ENCODE results near the gene DRC7.

Gene DRC7

GRCh38 chr16:57713596-57713995 lies 19.0 kb downstream of the DRC7 start:
- no peak overlapping the region for H2AK5ac ChIP-seq (ENCODE audit: low read length)
- no peaks in the 10 kb centered on the region for H3K27me3 ChIP-seq (ENCODE audit: insufficient read depth, low read length, poor library complexity)
- no peaks in the 10 kb centered on the region for H3K79me2 ChIP-seq (ENCODE audit: control insufficient read depth, insufficient read depth, low read length)
- H4K8ac ChIP-seq (ENCODE audit: low read depth, low read length) = no peak overlapping the region
- no peak overlapping the region for H4K5ac ChIP-seq (ENCODE audit: low read length)
- H3K23ac ChIP-seq (ENCODE audit: low read length) = no peak overlapping the region
- DNase-seq = no peak
- H3K18ac ChIP-seq (ENCODE audit: low read length) = no peak overlapping the region
- H2BK5ac ChIP-seq (ENCODE audit: low read length) = no peak overlapping the region
- H3K4ac ChIP-seq (ENCODE audit: low read depth, low read length) = no peak overlapping the region
- H3K4me3 ChIP-seq (ENCODE audit: low read length) = no peak overlapping the region
- H2BK15ac ChIP-seq (replicated peaks; ENCODE audit: low read depth) = no peak overlapping the region
- no peaks in the 10 kb centered on the region for H3K79me1 ChIP-seq (ENCODE audit: low read length)
- H3K56ac ChIP-seq (ENCODE audit: low read length) = no peak overlapping the region
- no peak overlapping the region for H2BK120ac ChIP-seq (ENCODE audit: low read depth, low read length)
- H3K4me2 ChIP-seq (ENCODE audit: low read length) = no peak overlapping the region
- H3K9ac ChIP-seq (ENCODE audit: low read length) = no peak overlapping the region
- no peaks in the 10 kb centered on the region for H3K36me3 ChIP-seq (ENCODE audit: control insufficient read depth, insufficient read depth, low read length)
- no CpG with 5 or more reads among the region's 8 CpGs for WGBS (ENCODE audit: extremely low coverage, insufficient coverage, low lambda C conversion rate)
- no peak overlapping the region for H3K27ac ChIP-seq (ENCODE audit: low read depth, low read length)
- H3K4me1 ChIP-seq (ENCODE audit: control insufficient read depth, low read depth, low read length) = no peaks in the 10 kb centered on the region

GRCh38 chr16:57714047-57714446 lies 19.4 kb downstream of the DRC7 start:
- no peak overlapping the region for H2BK120ac ChIP-seq (ENCODE audit: low read depth, low read length)
- no peak overlapping the region for H3K4me2 ChIP-seq (ENCODE audit: low read length)
- H2AK5ac ChIP-seq (ENCODE audit: low read length) = no peak overlapping the region
- H3K27ac ChIP-seq (ENCODE audit: low read depth, low read length) = no peak overlapping the region
- H3K27me3 ChIP-seq (ENCODE audit: insufficient read depth, low read length, poor library complexity) = no peaks in the 10 kb centered on the region
- H3K18ac ChIP-seq (ENCODE audit: low read length) = no peak overlapping the region
- no peaks in the 10 kb centered on the region for H3K79me1 ChIP-seq (ENCODE audit: low read length)
- H3K4me1 ChIP-seq (ENCODE audit: control insufficient read depth, low read depth, low read length) = no peaks in the 10 kb centered on the region
- no peak overlapping the region for H3K4ac ChIP-seq (ENCODE audit: low read depth, low read length)
- WGBS (ENCODE audit: extremely low coverage, insufficient coverage, low lambda C conversion rate) = no CpG with 5 or more reads among the region's 6 CpGs
- no peak overlapping the region for H3K9ac ChIP-seq (ENCODE audit: low read length)
- H3K4me3 ChIP-seq (ENCODE audit: low read length) = no peak overlapping the region
- no peak overlapping the region for H4K5ac ChIP-seq (ENCODE audit: low read length)
- no peak overlapping the region for H2BK15ac ChIP-seq (replicated peaks; ENCODE audit: low read depth)
- no peaks in the 10 kb centered on the region for H3K36me3 ChIP-seq (ENCODE audit: control insufficient read depth, insufficient read depth, low read length)
- H3K23ac ChIP-seq (ENCODE audit: low read length) = no peak overlapping the region
- no peaks in the 10 kb centered on the region for H3K79me2 ChIP-seq (ENCODE audit: control insufficient read depth, insufficient read depth, low read length)
- DNase-seq = no peak
- H4K8ac ChIP-seq (ENCODE audit: low read depth, low read length) = no peak overlapping the region
- H2BK5ac ChIP-seq (ENCODE audit: low read length) = no peak overlapping the region
- H3K56ac ChIP-seq (ENCODE audit: low read length) = no peak overlapping the region

GRCh38 chr16:57720142-57720575 lies 25.6 kb downstream of the DRC7 start:
- H3K4ac ChIP-seq (ENCODE audit: low read depth, low read length) = no peak overlapping the region
- H3K4me1 ChIP-seq (ENCODE audit: control insufficient read depth, low read depth, low read length) = no peaks in the 10 kb centered on the region
- H3K36me3 ChIP-seq (ENCODE audit: control insufficient read depth, insufficient read depth, low read length) = no peaks in the 10 kb centered on the region
- no peaks in the 10 kb centered on the region for H3K27me3 ChIP-seq (ENCODE audit: insufficient read depth, low read length, poor library complexity)
- H3K23ac ChIP-seq (ENCODE audit: low read length) = no peak overlapping the region
- H3K4me3 ChIP-seq (ENCODE audit: low read length) = no peak overlapping the region
- no peak overlapping the region for H4K5ac ChIP-seq (ENCODE audit: low read length)
- no peak overlapping the region for H3K56ac ChIP-seq (ENCODE audit: low read length)
- no peaks in the 10 kb centered on the region for H3K79me2 ChIP-seq (ENCODE audit: control insufficient read depth, insufficient read depth, low read length)
- DNase-seq = peak; percentile 57
- no peak overlapping the region for H3K27ac ChIP-seq (ENCODE audit: low read depth, low read length)
- H2BK120ac ChIP-seq (ENCODE audit: low read depth, low read length) = no peak overlapping the region
- H3K18ac ChIP-seq (ENCODE audit: low read length) = no peak overlapping the region
- no peak overlapping the region for H2BK5ac ChIP-seq (ENCODE audit: low read length)
- no peaks in the 10 kb centered on the region for H3K79me1 ChIP-seq (ENCODE audit: low read length)
- H4K8ac ChIP-seq (ENCODE audit: low read depth, low read length) = no peak overlapping the region
- H3K4me2 ChIP-seq (ENCODE audit: low read length) = no peak overlapping the region
- no peak overlapping the region for H2AK5ac ChIP-seq (ENCODE audit: low read length)
- H2BK15ac ChIP-seq (replicated peaks; ENCODE audit: low read depth) = no peak overlapping the region
- whole genome bisulfite sequencing (ENCODE audit: extremely low coverage, insufficient coverage, low lambda C conversion rate) = no CpG with 5 or more reads among the region's 3 CpGs
- no peak overlapping the region for H3K9ac ChIP-seq (ENCODE audit: low read length)

GRCh38 chr16:57721356-57722209 lies 27.0 kb downstream of the DRC7 start:
- H3K4me1 ChIP-seq (ENCODE audit: control insufficient read depth, low read depth, low read length) = no peaks in the 10 kb centered on the region
- no peak overlapping the region for H2BK120ac ChIP-seq (ENCODE audit: low read depth, low read length)
- no CpG with 5 or more reads among the region's 17 CpGs for WGBS (ENCODE audit: extremely low coverage, insufficient coverage, low lambda C conversion rate)
- H3K4ac ChIP-seq (ENCODE audit: low read depth, low read length) = no peak overlapping the region
- H2AK5ac ChIP-seq (ENCODE audit: low read length) = no peak overlapping the region
- no peak overlapping the region for H3K23ac ChIP-seq (ENCODE audit: low read length)
- H3K79me1 ChIP-seq (ENCODE audit: low read length) = no peaks in the 10 kb centered on the region
- no peaks in the 10 kb centered on the region for H3K36me3 ChIP-seq (ENCODE audit: control insufficient read depth, insufficient read depth, low read length)
- no peak overlapping the region for H4K8ac ChIP-seq (ENCODE audit: low read depth, low read length)
- no peak overlapping the region for H3K9ac ChIP-seq (ENCODE audit: low read length)
- peak; percentile 49 for DNase-seq
- no peak overlapping the region for H3K4me3 ChIP-seq (ENCODE audit: low read length)
- no peaks in the 10 kb centered on the region for H3K79me2 ChIP-seq (ENCODE audit: control insufficient read depth, insufficient read depth, low read length)
- H3K18ac ChIP-seq (ENCODE audit: low read length) = no peak overlapping the region
- H2BK15ac ChIP-seq (replicated peaks; ENCODE audit: low read depth) = no peak overlapping the region
- no peak overlapping the region for H4K5ac ChIP-seq (ENCODE audit: low read length)
- H2BK5ac ChIP-seq (ENCODE audit: low read length) = no peak overlapping the region
- H3K27ac ChIP-seq (ENCODE audit: low read depth, low read length) = no peak overlapping the region
- H3K56ac ChIP-seq (ENCODE audit: low read length) = peak overlapping the region; percentile 22
- no peaks in the 10 kb centered on the region for H3K27me3 ChIP-seq (ENCODE audit: insufficient read depth, low read length, poor library complexity)
- no peak overlapping the region for H3K4me2 ChIP-seq (ENCODE audit: low read length)

- DNase-seq = no peak
- Histone ChIP-seq H3K23ac (ENCODE audit: low read length) (no peak overlapping the region), H3K9ac (ENCODE audit: low read length) (no peak overlapping the region), H3K4me3 (ENCODE audit: low read length) (no peak overlapping the region), H3K27me3 (ENCODE audit: insufficient read depth, low read length, poor library complexity) (no peaks in the 10 kb centered on the region), H3K4me1 (ENCODE audit: control insufficient read depth, low read depth, low read length) (no peaks in the 10 kb centered on the region), H3K27ac (ENCODE audit: low read depth, low read length) (no peak overlapping the region), H3K79me1 (ENCODE audit: low read length) (no peaks in the 10 kb centered on the region), H3K79me2 (ENCODE audit: control insufficient read depth, insufficient read depth, low read length) (no peaks in the 10 kb centered on the region), H3K4ac (ENCODE audit: low read depth, low read length) (no peak overlapping the region), H3K56ac (ENCODE audit: low read length) (peak overlapping the region; percentile 22), H2BK120ac (ENCODE audit: low read depth, low read length) (no peak overlapping the region), H3K18ac (ENCODE audit: low read length) (no peak overlapping the region), H3K36me3 (ENCODE audit: control insufficient read depth, insufficient read depth, low read length) (no peaks in the 10 kb centered on the region), H3K4me2 (ENCODE audit: low read length) (no peak overlapping the region), H4K8ac (ENCODE audit: low read depth, low read length) (no peak overlapping the region), H2BK15ac (replicated peaks; ENCODE audit: low read depth) (no peak overlapping the region), H2BK5ac (ENCODE audit: low read length) (no peak overlapping the region), H4K5ac (ENCODE audit: low read length) (no peak overlapping the region), H2AK5ac (ENCODE audit: low read length) (no peak overlapping the region)
- WGBS (ENCODE audit: extremely low coverage, insufficient coverage, low lambda C conversion rate) = no CpG with 5 or more reads among the region's 2 CpGs
Measured at GRCh38 chr16:57722210-57722499, 27.5 kb downstream of the DRC7 start.

GRCh38 chr16:57722651-57723050 lies 28.0 kb downstream of the DRC7 start:
- no peaks in the 10 kb centered on the region for H3K79me1 ChIP-seq (ENCODE audit: low read length)
- no peak overlapping the region for H3K9ac ChIP-seq (ENCODE audit: low read length)
- no peak overlapping the region for H3K4ac ChIP-seq (ENCODE audit: low read depth, low read length)
- H2BK5ac ChIP-seq (ENCODE audit: low read length) = no peak overlapping the region
- H3K27me3 ChIP-seq (ENCODE audit: insufficient read depth, low read length, poor library complexity) = no peaks in the 10 kb centered on the region
- no peaks in the 10 kb centered on the region for H3K4me1 ChIP-seq (ENCODE audit: control insufficient read depth, low read depth, low read length)
- H3K4me3 ChIP-seq (ENCODE audit: low read length) = no peak overlapping the region
- no peak overlapping the region for H3K4me2 ChIP-seq (ENCODE audit: low read length)
- H4K5ac ChIP-seq (ENCODE audit: low read length) = no peak overlapping the region
- no peak overlapping the region for H4K8ac ChIP-seq (ENCODE audit: low read depth, low read length)
- H3K36me3 ChIP-seq (ENCODE audit: control insufficient read depth, insufficient read depth, low read length) = no peaks in the 10 kb centered on the region
- H2BK15ac ChIP-seq (replicated peaks; ENCODE audit: low read depth) = no peak overlapping the region
- H3K56ac ChIP-seq (ENCODE audit: low read length) = no peak overlapping the region
- WGBS (ENCODE audit: extremely low coverage, insufficient coverage, low lambda C conversion rate) = no CpG with 5 or more reads among the region's 11 CpGs
- no peaks in the 10 kb centered on the region for H3K79me2 ChIP-seq (ENCODE audit: control insufficient read depth, insufficient read depth, low read length)
- H3K27ac ChIP-seq (ENCODE audit: low read depth, low read length) = no peak overlapping the region
- H2BK120ac ChIP-seq (ENCODE audit: low read depth, low read length) = no peak overlapping the region
- H2AK5ac ChIP-seq (ENCODE audit: low read length) = no peak overlapping the region
- no peak overlapping the region for H3K23ac ChIP-seq (ENCODE audit: low read length)
- H3K18ac ChIP-seq (ENCODE audit: low read length) = no peak overlapping the region
- no peak for DNase-seq
